GM23338 (cell line): ENCODE data around the gene NPEPL1. TPM values are rescaled to one million over a fixed set of nuclear protein-coding genes. Genes with fewer than 3 reads are reported as not detected.

Source experiments
- ATAC-seq: fragments of 200-7000 bp; cut with Tn5 transposase; 3 replicates; pipeline ENCODE4 v1.9.1; 2020
- DNase-seq: peaks from one replicate; pipeline ENCODE4 v3.0.0-alpha.2; 2015; ENCODE audit warnings: low spot score
- H2AFZ ChIP-seq: fragments of 200-600 bp; sonication (generic); 2 replicates; pipeline ENCODE4 v1.8.0; 2016; ENCODE audit warnings: antibody characterized with exemption, mild to moderate bottlenecking, moderate library complexity
- H3F3A ChIP-seq: fragments of 200-600 bp; sonication (generic); replicated peaks from 2 replicates; pipeline ENCODE4 v1.8.0; 2017; ENCODE audit warnings: antibody characterized with exemption, mixed run types, low read depth
- H3K27ac ChIP-seq: fragments of 200-600 bp; sonication (generic); 2 replicates; pipeline ENCODE4 v1.6.1; 2016; ENCODE audit warnings: low read depth
- H3K27me3 ChIP-seq: fragments of 200-600 bp; sonication (generic); 2 replicates; pipeline ENCODE4 v1.8.0; 2016; ENCODE audit warnings: mild to moderate bottlenecking, mixed run types, moderate library complexity; ENCODE audit not compliant: insufficient read depth
- H3K36me3 ChIP-seq: fragments of 200-600 bp; sonication (generic); 2 replicates; pipeline ENCODE4 v1.8.0; 2016; ENCODE audit warnings: mild to moderate bottlenecking; ENCODE audit not compliant: insufficient read depth
- H3K4me1 ChIP-seq: fragments of 200-600 bp; sonication (generic); 2 replicates; pipeline ENCODE4 v1.8.0; 2016; ENCODE audit warnings: mild to moderate bottlenecking, moderate library complexity; ENCODE audit not compliant: insufficient read depth
- H3K4me2 ChIP-seq: fragments of 200-600 bp; sonication (generic); 2 replicates; pipeline ENCODE4 v1.7.1; 2017; ENCODE audit warnings: mixed run types
- H3K4me3 ChIP-seq: fragments of 200-600 bp; sonication (generic); 2 replicates; pipeline ENCODE4 v1.6.1; 2016; ENCODE audit warnings: mixed run types
- H3K79me2 ChIP-seq: fragments of 200-600 bp; sonication (generic); replicated peaks from 2 replicates; pipeline ENCODE4 v1.8.0; 2017; ENCODE audit warnings: mild to moderate bottlenecking; ENCODE audit not compliant: insufficient read depth
- H3K9me2 ChIP-seq: fragments of 200-600 bp; sonication (generic); 2 replicates; pipeline ENCODE4 v1.8.0; 2017; ENCODE audit not compliant: insufficient read depth
- H4K20me1 ChIP-seq: fragments of 200-600 bp; sonication (generic); replicated peaks from 2 replicates; pipeline ENCODE4 v1.8.0; 2017; ENCODE audit warnings: mild to moderate bottlenecking; ENCODE audit not compliant: insufficient read depth
- H3K27ac Mint-ChIP-seq: 2 replicates; pipeline ENCODE4 v1.8.0; 2020; ENCODE audit warnings: inconsistent platforms, mild to moderate bottlenecking, moderate library complexity, mixed read lengths
- H3K27me3 Mint-ChIP-seq: 3 replicates; pipeline ENCODE4 v1.8.0; 2022; ENCODE audit warnings: low read depth, mild to moderate bottlenecking, moderate library complexity, mixed read lengths, inconsistent platforms; ENCODE audit not compliant: insufficient read depth, poor library complexity
- H3K36me3 Mint-ChIP-seq: 3 replicates; pipeline ENCODE4 v1.8.0; 2021; ENCODE audit warnings: low read depth, mild to moderate bottlenecking, inconsistent platforms, moderate library complexity, mixed read lengths
- H3K4me1 Mint-ChIP-seq: 3 replicates; pipeline ENCODE4 v1.8.0; 2020; ENCODE audit warnings: mild to moderate bottlenecking, inconsistent platforms, mixed read lengths
- H3K4me3 Mint-ChIP-seq: 3 replicates; pipeline ENCODE4 v1.8.0; 2021; ENCODE audit warnings: moderate library complexity, mild to moderate bottlenecking, inconsistent platforms, mixed read lengths
- H3K9me3 Mint-ChIP-seq: 3 replicates; pipeline ENCODE4 v1.8.0; 2020; ENCODE audit warnings: moderate library complexity, mild to moderate bottlenecking, inconsistent platforms, mixed read lengths
- CTCF ChIP-seq, 2 experiments: fragments of 200-600 bp in 1 of 2; sonication (generic) in 1 of 2; conservative IDR thresholded peaks; 2 replicates each; pipeline versions ENCODE4 v1.5.1 to v1.6.1; 2016 to 2017; ENCODE audit warnings: antibody characterized with exemption in 2 of 2, low read depth in 2 of 2, mild to moderate bottlenecking in 2 of 2, moderate library complexity in 1 of 2
- EZH2 ChIP-seq: fragments of 200-600 bp; sonication (generic); IDR thresholded peaks from one replicate; pipeline ENCODE4 v1.8.0; 2017; ENCODE audit warnings: antibody characterized with exemption, mild to moderate bottlenecking, low read depth; ENCODE audit not compliant: unreplicated experiment
- EZH2phosphoT487 ChIP-seq: fragments of 200-600 bp; sonication (generic); IDR thresholded peaks from one replicate; pipeline ENCODE4 v1.8.1; 2018; ENCODE audit warnings: antibody characterized with exemption; ENCODE audit not compliant: unreplicated experiment
- POLR2AphosphoS5 ChIP-seq: IDR thresholded peaks from 2 replicates; pipeline ENCODE4 v1.6.1; 2016; ENCODE audit warnings: antibody characterized with exemption, low read depth
- STAT1 ChIP-seq: IDR thresholded peaks from one replicate; pipeline ENCODE4 v1.6.1; 2016; ENCODE audit warnings: antibody characterized with exemption; ENCODE audit not compliant: unreplicated experiment
- ZNF331 ChIP-seq: fragments of 250-450 bp; sonication (Bioruptor Pico); IDR thresholded peaks from 2 replicates; pipeline ENCODE4 v1.5.0; 2020; ENCODE audit warnings: low read depth, mild to moderate bottlenecking, moderate library complexity
- ZNF462 ChIP-seq: fragments of 250-450 bp; sonication (Bioruptor Pico); IDR thresholded peaks from 2 replicates; pipeline ENCODE4 v1.5.0; 2020; ENCODE audit warnings: mild to moderate bottlenecking, moderate library complexity
- polyA plus RNA-seq: library from polyadenylated mRNA; unstranded; fragments of >200 nt; fragmentation: Nextera tagmentation; extraction: Ambion mirVana; gene quantifications from 2 replicates; pipeline ENCODE4 v1.2.1, GENCODE V29; 2016
- total RNA-seq: library from RNA; depleted of rRNA; stranded (reverse); fragments of >200 nt; shearing (Covaris generic); gene quantifications from 2 replicates; pipeline ENCODE4 v1.2.3, GENCODE V29; 2014

NPEPL1 gene
- total and polyA plus RNA-seq, 2 experiments from 2014 or later: 23.5 to 30.0 TPM

- Histone ChIP-seq H3K4me3 (no peak overlapping the region), H3K79me2 (no peaks in the 10 kb centered on the region), H3K27ac (no peak overlapping the region), H3K4me2 (no peak overlapping the region), H3K27me3 (no peaks in the 10 kb centered on the region), H2AFZ (no peak overlapping the region), H3K36me3 (no peaks in the 10 kb centered on the region), H3K4me1 (no peaks in the 10 kb centered on the region; the same call in 1 of the 2 replicates), H3F3A (no peaks in the 10 kb centered on the region), H3K9me2 (no peaks in the 10 kb centered on the region), H4K20me1 (no peaks in the 10 kb centered on the region; the same call in 1 of the 2 replicates)
- H3K36me3 Mint-ChIP-seq: peaks cover 3% of the 10 kb centered on the region; the same call in 1 of the 3 replicates
- H3K9me3 Mint-ChIP-seq: no peaks in the 10 kb centered on the region; the same call in 2 of the 3 replicates
- H3K27me3 Mint-ChIP-seq: peaks cover 9% of the 10 kb centered on the region
- H3K27ac Mint-ChIP-seq: no peak overlapping the region
- ATAC-seq (no peak), DNase-seq (no peak)
- no peak overlapping the region for H3K4me3 Mint-ChIP-seq
- H3K4me1 Mint-ChIP-seq: peaks cover 13% of the 10 kb centered on the region
- TF ChIP-seq ZNF331 (CRISPR knock-in tag) (no peak), EZH2phosphoT487 (no peak), POLR2AphosphoS5 (no peak), CTCF (conservative IDR thresholded peaks at IDR 0.05; ENCODE audit: low read depth in 2 of 2) (no peak), EZH2 (no peak), ZNF462 (CRISPR knock-in tag) (no peak), STAT1 (no peak)
Observed at GRCh38 chr20:58718121-58718563, 25.5 kb downstream of the NPEPL1 start.
